Islet precursor cell (in vitro differentiated cells): Measurements from ENCODE around the gene ITPRID1.
"Not testable (repeated sequence)": the region's sequence is repeated elsewhere in the genome, so short reads cannot be mapped to it uniquely, and the experiment has no call there.

Experiments used
- DNase-seq: peaks from one replicate; pipeline ENCODE4 v3.0.0-alpha.2; 2018

The ITPRID1 gene

DNA sequence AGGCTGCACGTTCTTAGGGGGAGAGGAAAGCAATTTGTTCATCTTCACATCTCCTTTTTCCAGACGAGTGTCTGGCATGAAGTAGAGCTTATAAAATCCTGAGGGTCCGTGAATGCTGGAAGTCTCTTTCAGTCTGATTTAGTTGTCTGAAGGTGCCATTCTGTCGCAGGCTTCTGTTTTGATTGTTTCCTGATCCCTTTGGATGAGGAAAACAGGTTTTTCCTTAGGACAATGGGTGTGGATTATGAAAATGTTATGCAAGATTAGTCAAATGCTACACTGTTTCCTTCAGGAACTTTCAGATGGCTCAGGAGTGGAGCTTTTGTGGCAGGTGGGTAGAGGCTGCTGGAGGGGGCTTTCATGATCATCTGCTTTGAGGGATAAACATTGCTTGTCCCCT is at the start of gene ITPRID1:
ITPRID1 (plus strand) TSS at position 301 of the 400 bp plus-strand sequence. CDS start 38,935 bp downstream, outside the sequence.
- no peak for DNase-seq

DNA sequence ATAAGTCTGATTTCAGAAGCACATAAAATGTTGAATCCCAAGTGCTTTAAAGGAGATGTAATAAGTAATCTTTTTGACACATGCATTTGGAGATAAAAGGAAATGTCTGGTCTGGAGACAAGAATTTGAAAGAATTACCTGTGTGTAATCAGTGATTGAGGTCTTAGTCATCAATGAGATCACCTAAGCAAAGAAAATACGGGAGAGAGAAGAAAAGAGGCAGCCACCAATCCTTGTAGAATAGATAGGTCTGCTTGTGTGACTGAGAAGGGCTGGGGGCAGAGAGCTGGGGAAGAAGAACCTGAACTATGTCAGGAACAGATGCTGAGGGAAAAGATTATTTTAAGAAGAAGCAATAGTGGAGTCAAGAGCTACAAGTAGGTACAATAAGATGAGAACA is 49.3 kb upstream of the ITPRID1 start:
- DNase-seq, result no peak

DNA sequence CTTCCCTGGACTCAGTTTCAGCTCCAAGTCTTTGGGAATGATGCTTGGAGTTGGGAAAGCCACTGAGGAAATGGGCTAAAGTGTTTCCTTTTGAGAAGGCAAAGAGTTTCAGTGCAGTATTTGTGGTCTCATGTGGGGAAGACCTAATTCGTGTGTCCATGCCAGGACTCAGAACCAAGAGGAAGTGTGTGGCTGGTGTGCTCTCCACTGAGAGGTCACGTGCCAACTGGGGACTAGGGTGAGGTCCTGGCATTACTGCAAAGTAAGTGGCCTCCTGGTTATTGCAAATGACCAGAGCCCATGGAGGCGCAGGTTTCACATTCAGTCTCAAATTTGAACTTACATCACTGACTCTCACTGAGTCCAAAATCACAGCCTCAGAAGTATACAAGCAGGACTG is 48.6 kb upstream of the ITPRID1 start:
- DNase-seq, result no peak

DNA sequence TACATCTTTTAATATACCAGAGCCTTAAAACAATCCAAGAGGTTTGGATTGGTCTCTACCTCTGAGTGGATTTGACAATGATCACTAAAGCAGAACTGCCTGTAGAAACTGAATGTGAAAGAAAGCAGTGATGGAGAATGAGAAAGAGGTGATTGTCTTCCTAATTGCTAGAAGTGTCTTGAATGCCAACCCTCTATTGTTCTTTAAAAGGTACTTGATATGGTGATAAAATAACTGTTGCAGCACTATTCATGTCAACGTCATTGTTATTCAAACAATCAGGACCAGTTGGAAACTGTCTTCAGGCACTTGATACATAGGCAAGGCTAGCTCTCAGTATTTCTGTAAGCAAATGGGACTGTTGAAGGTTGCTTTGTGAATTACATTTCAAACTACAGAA is 47.9 kb upstream of the ITPRID1 start:
- DNase-seq, result no peak

DNA sequence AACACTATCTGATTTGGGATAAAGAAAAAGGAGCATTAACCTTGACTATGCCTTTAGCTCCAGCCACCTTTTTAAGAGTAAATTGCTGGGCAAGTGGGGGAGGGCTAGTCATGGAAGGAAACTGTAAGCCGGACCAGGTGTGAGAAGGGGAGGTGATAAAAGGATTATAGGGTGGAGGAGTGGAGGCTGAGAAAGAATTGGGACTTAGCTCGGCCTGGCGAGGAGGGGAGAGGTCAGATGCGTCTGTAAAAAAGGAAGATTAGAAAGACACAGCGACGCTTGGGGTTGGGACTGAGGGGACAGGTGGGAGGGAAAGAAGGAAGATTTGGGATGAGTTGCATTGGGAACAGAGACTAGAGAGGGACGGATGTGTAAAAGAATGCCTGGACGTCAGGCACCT is 43.0 kb upstream of the ITPRID1 start:
- DNase-seq, result not testable (repeated sequence)

DNA sequence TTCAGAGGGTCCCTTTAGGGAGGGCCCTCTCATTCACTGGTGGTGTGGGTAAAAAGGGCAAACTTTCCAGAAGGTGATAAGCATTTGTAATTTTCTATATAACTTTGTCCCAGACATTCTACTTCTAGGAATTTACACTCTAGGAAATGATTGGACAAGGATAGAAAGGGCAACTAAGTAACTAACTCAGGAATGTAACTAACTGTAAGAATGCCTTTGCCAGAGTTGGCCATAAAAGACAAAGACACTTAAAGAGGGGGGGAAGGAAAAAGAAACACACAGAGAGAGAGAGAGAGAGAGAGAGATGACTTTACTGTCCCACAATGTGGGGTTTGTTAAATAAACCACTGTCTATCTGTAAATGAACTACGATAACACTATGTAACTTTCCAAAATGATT is 38.5 kb upstream of the ITPRID1 start:
- no peak for DNase-seq

DNA sequence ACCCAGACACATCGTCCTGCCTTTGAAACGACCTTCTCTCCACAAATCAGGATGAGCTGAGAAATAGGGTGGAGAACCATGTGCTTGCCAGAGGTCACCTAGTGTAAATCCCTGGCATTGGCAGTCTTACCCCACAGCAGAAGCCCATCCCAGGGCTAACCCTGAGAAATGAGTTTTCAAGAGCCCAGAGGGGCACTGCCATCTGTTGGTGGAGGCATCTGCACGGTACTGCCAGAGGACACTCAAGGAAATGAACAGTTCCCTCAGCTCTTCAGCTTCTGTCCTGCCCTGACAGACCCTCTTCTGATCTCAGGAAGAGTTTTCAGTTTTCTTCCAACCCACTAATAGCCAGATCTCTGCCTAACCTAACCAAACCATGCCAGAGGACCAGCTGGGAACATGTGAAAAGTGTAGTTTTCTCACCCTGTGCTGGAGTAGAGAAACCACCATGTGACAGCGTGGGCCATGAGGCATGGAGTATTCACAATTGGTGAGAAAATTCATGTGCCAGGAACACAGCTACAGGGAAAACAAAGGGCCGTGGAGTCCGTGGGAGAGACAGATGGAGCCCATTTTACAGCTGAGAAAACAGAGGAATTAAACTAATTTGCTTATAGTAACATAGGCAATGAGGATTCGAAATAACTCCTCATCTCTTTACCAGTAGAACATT is 37.7 kb upstream of the ITPRID1 start:
- no peak for DNase-seq

DNA sequence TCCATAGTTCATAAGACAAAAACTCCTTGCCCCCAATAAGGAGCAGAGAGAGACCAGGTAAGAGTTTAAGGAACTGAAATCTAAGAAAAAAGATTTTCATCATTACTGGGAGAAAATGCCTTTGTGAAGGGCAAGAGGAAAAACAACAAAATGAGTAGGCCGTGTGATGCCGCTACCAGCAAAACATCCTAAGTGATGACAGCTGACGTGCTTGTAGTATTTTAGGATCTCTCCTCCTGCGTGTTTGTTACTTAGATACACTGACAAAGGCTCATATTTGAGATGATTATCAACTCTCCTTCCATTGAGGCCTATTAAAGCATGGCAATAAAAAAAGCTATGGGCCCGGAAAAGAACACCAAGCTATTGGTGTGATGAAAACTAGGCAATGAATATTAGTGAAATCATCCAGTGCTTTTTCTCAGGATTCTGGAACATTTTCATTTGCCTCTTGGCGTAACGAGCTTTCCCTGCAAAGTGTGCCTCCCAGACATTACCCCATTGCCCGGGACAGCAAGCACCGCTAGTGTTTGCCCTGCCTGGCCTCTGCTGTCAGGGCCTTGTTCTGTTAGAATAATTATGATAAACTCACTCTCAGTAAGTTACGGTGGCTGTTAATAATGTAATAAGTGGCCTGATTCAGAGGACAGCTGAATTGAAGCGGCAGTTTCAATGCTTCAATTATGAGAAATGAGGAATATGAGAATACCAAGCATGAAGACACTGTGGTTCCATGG is 36.8 kb upstream of the ITPRID1 start:
- DNase-seq, result no peak

DNA sequence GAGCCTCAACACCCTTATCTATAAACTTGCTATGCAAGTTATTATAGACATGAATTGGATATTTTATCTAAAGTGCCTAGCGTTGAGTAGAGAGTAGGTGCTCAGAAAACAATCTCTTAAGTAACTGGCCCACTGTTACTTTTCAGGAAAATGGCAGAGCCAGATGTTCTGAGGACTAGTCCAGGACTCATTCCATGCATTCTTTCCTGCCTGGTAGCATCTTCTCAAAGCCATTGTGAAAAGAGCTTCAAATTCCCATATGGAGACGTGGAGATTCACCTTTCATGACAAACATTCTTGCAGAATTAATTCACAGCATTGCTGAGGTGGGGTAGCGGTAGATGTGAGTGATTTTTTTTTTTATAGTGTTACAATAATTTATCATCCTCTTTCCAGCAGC is 35.9 kb upstream of the ITPRID1 start:
- no peak for DNase-seq

DNA sequence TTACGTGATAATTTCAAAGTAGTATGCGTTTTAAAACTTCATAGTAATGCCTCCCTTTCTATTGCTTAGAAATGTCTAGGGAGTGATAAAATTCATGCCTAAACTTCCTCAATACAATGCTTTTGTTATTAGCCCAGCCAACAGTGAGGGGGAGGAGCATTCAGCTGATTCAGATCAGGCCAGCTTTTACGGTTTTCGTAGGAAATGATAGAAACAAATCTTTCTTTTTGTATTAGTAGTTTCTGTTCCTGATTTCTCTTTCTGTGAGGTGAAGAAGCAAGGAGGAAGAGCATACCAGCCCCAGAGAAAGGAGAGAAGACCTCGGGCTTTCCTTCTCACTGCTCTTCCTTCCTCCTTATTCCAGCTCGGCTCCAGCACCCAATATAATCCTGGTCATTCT is 35.2 kb upstream of the ITPRID1 start:
- DNase-seq, result no peak

DNA sequence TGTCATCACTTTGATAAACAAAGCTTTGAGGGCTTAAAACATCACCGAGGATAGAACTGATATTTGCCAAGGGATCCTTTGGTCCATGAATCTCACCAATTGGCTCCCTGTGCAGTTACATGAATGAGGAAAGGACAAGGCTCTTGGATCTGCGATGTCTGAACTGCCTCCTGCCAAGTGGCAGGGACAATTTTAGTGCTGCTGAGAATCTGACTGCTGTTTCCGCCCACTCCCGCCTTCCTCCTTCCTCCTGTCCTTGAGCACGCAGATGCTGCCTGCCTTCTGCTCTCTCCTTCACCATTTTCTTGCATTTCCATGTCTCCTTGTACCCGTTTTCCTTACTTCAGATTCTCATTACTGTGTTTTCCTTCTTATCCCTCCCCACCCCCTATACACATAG is 26.8 kb upstream of the ITPRID1 start:
- DNase-seq, result no peak

DNA sequence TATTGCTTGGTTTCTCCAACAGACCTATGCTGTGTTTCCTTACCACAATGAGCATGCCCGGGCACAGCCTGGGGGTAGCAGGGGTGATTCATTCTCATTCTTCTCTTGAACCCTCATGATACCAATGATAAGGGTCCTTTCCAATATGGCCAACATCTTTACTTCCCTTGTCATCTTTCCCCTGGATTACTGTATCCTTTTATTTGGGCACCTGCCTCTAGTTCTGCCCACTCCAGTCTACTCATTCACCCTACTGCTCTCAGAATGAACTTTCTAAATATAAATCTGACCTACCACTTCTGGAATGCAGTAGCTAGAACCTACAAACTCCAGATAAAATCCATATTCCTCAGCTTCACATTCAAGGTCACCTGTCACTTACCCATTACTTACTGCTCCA is 26.4 kb upstream of the ITPRID1 start:
- DNase-seq, result no peak

DNA sequence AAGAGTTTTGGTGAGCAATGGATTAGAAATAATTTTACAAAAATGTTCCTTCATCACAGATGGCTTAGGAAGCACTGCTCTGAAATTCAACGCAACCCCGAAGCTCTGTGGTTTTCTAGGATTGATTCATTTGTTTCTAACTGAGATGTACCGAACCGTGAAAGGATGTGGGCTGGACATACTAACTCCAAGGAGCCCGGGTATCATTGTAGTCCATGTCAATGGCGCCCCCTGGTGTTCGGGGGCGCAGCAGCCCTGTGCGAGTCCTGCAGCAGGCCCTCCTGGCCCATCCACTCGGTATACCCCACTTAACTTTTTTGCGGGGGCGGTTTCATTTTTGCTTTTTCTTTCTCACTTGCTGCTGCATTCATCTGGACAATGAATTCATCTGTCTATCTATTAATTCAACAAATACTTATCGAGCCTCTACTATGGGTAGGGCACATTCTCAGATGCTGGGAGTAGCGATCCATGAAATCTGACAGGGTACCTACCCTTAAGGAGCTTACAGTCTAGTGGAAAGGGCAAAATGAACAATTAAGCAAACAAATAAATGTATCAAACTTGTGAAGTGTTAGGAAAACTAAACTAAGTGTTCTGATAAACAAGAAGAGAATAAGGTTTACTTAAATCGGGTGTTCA is 25.2 kb upstream of the ITPRID1 start:
- DNase-seq, result peak; percentile 79

DNA sequence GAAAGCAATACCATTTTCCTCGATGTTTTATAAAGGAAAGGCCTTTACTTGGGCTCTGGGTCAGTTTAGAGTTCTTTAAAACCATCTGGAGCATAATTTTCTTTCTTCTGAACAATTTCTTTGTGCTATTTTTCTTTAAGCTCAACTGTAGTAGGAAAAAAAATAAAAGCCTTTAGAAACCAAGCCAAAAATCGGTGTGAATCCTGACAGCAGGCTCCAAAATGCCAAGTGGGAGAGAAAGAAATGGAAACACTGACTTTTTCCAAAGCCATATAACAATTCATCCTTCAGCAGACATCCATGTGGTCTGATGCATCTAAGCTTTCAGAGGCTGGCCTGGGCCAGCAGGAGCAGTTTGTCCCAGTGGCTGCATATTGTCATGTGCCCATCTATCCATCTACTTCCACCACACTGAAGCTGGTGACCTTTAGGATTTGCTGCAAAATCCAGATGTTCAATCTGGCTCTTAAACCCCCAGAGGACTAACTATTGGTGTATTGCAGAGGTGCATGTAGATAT is 23.0 kb upstream of the ITPRID1 start:
- no peak for DNase-seq

DNA sequence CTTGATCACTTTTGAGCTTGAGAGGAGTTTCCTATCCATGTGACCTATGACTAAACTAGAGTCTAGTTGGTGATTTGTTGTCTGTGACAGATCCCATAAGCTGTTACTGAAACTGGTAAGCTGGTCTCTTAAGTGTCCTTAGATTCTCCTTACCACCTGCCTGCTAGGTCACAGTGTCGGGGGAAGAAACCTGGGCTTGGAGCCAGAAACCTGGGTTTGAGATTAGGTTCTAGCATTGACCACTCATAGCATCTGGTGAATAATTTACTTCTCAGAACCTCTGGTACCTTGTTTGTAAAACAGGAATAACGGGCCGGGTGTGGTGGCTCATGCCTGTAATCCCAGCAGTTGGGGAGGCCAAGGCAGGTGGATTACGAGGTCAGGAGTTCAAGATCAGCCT is 21.8 kb upstream of the ITPRID1 start:
- no peak for DNase-seq

DNA sequence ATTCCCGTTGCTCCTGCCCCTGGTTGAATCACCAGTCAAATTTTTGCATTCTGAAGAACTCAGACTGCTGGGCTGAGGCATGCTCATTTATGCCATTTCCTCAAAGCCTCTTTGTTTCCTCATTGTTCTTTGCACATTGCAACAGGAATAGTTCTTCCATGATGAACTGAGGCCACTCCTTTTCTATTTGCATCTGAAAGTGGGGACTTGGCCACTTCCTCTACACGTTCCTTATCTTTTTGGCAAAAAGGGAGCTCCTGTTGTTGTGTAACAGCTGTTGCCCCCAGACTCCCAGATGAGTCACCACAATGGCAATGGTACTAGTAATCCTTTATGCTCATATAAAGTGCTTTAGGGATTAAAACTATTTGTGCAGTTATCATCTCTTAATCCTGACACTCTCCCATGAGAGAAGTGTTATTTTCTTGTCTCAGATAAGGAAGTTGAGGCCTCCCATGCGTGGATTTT is 20.1 kb upstream of the ITPRID1 start:
- peak; percentile 62 for DNase-seq

DNA sequence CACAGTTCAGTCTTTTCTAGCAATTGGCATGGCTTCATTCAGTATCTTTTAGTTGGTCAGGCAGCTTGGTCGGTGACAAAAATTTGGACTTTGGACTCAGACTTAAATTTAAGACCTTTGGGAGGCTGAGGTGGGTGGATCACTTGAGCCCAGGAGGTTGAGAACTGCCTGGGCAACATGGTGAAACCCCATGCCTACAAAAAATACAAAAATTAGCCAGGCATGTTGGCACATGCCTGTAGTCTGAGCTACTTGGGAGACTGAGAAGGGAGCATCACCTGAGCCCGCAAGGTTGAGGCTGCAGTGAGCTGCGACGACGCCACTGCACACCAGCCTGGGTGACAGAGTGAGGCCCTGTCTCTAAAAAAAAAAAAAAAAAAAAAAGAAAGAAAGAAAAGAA is 19.5 kb upstream of the ITPRID1 start:
- no peak for DNase-seq

DNA sequence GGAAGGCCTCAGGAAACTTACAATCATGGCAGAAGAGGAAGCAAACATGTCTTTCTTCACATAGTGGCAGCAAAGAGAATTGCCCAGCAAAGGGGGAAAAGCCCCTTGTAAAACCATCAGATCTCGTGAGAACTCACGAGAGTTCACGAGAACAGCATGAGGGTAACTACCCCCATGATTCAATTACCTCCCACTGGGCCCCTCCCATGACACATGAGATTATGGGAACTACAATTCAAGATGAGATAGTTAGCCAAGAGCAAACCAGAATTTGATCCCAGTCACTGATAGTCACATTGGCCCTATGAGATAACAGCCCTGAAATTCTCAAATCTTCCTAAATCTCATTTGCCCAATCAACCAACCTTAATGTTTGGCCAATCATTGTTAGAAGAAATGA is 18.2 kb upstream of the ITPRID1 start:
- no peak for DNase-seq

DNA sequence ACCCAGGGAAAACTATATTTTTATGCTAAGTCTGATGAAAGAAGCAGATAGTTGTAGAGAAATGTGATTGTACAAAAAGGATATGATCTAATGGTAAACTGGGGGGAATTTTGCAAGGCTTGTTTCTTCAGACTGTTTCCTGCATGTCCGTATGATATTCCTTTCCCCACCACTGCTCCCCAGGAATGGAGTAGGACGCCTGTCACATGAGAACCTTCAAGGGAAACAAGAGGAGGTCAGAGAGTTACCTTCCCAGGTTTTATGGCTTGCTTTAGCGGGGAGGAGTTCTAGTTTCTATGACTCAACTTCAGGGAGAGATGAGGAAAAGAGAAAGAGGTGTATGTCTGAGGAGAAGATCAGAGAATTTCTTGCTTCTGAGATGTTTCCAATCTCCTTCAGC is 16.4 kb upstream of the ITPRID1 start:
- DNase-seq, result no peak

DNA sequence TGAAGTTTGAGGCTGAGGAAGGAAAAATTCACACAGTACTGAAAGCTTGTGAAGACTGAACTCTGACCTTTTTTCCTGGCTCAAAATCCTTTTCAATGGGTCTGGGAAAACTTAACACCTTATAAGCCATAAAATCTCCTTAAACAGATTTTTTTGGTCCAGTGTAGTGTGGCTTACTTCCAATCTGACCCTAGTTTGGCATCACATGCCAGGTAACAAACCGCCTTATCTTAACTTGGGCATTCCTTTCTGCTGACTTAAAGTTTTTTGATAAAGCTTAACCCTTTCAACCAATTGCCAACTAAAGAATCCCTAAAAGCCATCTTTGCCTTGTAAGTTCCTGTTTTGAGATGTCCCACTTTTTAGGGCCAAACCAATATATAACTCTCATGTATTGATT is 13.2 kb upstream of the ITPRID1 start:
- DNase-seq, result no peak

DNA sequence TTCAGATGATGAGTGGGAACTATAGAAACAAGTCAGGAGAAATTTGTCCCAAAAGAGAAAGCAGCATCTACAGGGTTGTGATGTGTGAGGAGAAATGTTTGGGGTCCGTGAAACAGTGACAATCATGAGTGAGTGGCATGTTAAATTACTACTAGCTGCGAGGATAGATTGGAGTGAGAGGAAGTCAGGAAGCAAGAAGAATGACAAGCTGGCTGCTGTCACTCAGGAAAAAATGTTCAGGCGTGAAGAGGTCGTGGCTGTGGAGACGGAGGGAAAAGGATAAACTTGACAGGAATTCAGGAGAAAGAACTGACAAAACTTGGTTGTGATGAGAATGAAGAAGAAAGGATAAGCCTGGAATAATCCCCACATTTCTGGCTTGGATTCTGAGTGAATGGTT is 5.1 kb upstream of the ITPRID1 start:
- DNase-seq, result no peak

DNA sequence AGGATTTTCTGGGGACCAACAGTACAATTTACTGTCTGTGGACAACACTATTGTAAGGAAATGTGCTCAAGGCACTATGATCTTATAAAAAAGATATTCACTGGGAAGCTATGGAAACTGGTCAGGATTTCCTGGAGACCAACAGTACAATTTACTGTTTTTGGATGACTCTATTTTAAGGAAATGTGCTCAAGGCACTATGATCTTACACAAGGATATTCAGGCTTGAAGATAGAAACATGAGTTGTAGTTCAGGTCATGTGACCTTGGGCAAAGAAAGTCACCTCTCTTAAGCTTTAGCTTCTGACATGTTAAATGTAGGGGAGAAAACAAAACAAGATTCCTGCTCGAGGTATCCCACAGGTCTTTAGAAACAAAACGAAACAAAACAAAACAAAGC is 1.7 kb upstream of the ITPRID1 start:
- DNase-seq, result no peak

DNA sequence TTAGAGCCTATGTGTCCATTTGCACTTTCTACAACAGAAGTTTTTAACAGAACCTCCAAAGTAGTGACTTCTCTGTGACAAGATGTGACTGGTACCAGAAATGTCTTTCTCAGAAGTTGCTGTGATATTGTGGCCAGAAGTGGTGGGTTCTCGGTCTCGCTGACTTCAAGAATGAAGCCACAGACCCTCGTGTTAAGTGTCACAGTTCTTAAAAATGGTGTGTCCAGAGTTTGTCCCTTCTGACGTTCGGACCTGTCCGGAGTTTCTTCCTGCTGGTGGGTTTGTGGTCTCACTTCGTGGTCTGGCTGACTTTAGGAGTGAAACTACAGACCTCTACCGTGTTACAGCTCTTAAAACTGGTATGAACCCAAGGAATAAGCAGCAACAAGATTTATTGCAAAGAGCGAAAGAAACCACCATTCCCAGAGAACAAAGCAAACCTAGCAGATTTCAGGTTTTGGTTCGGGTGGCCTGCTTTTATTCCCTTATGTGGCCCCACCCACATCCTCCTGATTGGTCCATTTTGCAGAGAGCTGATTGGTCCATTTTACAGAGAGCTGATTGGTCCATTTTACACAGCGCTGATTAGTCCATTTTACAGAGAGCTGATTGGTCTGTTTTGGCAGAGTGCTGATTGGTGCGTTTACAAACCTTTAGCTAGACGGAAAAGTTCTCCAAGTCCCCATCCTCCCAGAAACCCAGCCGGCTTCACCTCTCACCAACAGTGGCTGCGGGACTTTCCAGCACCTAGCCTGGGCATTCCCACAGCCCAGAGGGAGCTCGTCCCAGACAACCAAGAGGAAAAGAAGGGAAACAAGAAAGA is 3.0 kb downstream of the ITPRID1 start:
- DNase-seq, result no peak
